ENCODE measurements around the gene MGAT3.

GRCh38 chr22:39454385-39454871 lies 2.4 kb upstream of the MGAT3 start:
- TF ChIP-seq POLR2A (IDR thresholded peaks at IDR 0.05): no peak
- TF ChIP-seq CTCF (IDR thresholded peaks at IDR 0.05 in 4 of 5, conservative IDR thresholded peaks at IDR 0.05 in 1 of 5): no peak

Measured in gastrocnemius medialis (tissue), 4 donors.